KMS-11 (cell line): ENCODE data around the gene RPN2.

Experiments used
- H2AFZ ChIP-seq: fragments of 200-600 bp; sonication (generic); 2 replicates; pipeline ENCODE4 v1.6.1; 2016; ENCODE audit warnings: antibody characterized with exemption, mixed run types, low read depth
- H3K27ac ChIP-seq: fragments of 200-600 bp; sonication (generic); 2 replicates; pipeline ENCODE4 v1.6.1; 2016; ENCODE audit warnings: mild to moderate bottlenecking, mixed run types
- H3K27me3 ChIP-seq: fragments of 200-600 bp; sonication (generic); 2 replicates; pipeline ENCODE4 v1.6.1; 2017; ENCODE audit warnings: mild to moderate bottlenecking, low read depth, mixed run types, moderate library complexity; ENCODE audit not compliant: insufficient read depth
- H3K36me3 ChIP-seq: fragments of 200-600 bp; sonication (generic); 2 replicates; pipeline ENCODE4 v1.6.1; 2017; ENCODE audit warnings: mild to moderate bottlenecking, mixed run types; ENCODE audit not compliant: insufficient read depth
- H3K4me1 ChIP-seq: fragments of 200-600 bp; sonication (generic); 2 replicates; pipeline ENCODE4 v1.6.1; 2016; ENCODE audit warnings: mild to moderate bottlenecking, low read depth, mixed run types; ENCODE audit not compliant: poor library complexity, severe bottlenecking
- H3K4me2 ChIP-seq: fragments of 200-600 bp; sonication (generic); 2 replicates; pipeline ENCODE4 v1.7.0; 2016; ENCODE audit warnings: mild to moderate bottlenecking, mixed run types
- H3K4me3 ChIP-seq: fragments of 200-600 bp; sonication (generic); IDR thresholded peaks from 2 replicates; pipeline ENCODE4 v1.6.1; 2017; ENCODE audit warnings: low read depth, low read length, mixed read lengths; ENCODE audit not compliant: insufficient read depth
- H3K79me2 ChIP-seq: fragments of 200-600 bp; sonication (generic); 2 replicates; pipeline ENCODE4 v1.6.1; 2016; ENCODE audit warnings: low read depth, mixed run types; ENCODE audit not compliant: insufficient read depth
- H3K9ac ChIP-seq: fragments of 200-600 bp; sonication (generic); 2 replicates; pipeline ENCODE4 v1.6.1; 2016; ENCODE audit warnings: mild to moderate bottlenecking, mixed run types
- H4K20me1 ChIP-seq: fragments of 200-600 bp; sonication (generic); 2 replicates; pipeline ENCODE4 v1.6.1; 2016; ENCODE audit warnings: mild to moderate bottlenecking, mixed run types; ENCODE audit not compliant: insufficient read depth
- TF ChIP-seq, protein P1 (sequence below): fragments of 200-600 bp; sonication (generic); conservative IDR thresholded peaks from 2 replicates; pipeline ENCODE4 v1.6.1; 2017; ENCODE audit warnings: low read depth, mild to moderate bottlenecking, antibody characterized with exemption, low read length, moderate library complexity, mixed read lengths

RPN2 gene

DNA sequence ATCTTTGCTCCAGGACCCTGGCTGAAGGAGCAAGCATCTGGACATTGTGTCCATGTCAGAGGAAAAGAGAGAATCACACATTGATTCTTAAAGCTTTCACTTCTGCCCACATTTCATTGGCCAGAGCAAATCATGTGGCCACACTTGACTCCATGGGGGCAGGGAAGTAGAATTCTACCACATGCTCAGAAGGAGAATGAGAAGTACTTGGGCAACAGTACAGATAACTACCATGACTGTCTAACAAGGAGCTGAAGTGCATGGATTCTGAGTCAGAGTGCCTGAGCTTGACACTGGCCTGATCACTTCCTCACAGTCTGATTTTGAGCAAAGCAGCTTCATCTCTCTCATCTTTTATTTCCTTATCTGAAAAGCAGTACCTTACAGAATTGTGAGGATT, 43.9 kb downstream of the RPN2 start:
- TF ChIP-seq, protein P1, sequence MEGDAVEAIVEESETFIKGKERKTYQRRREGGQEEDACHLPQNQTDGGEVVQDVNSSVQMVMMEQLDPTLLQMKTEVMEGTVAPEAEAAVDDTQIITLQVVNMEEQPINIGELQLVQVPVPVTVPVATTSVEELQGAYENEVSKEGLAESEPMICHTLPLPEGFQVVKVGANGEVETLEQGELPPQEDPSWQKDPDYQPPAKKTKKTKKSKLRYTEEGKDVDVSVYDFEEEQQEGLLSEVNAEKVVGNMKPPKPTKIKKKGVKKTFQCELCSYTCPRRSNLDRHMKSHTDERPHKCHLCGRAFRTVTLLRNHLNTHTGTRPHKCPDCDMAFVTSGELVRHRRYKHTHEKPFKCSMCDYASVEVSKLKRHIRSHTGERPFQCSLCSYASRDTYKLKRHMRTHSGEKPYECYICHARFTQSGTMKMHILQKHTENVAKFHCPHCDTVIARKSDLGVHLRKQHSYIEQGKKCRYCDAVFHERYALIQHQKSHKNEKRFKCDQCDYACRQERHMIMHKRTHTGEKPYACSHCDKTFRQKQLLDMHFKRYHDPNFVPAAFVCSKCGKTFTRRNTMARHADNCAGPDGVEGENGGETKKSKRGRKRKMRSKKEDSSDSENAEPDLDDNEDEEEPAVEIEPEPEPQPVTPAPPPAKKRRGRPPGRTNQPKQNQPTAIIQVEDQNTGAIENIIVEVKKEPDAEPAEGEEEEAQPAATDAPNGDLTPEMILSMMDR, result no peak
- Histone ChIP-seq H3K79me2 (no peaks in the 10 kb centered on the region; the same call in 1 of the 2 replicates), H3K36me3 (peaks cover 25% of the 10 kb centered on the region; the same call in 1 of the 2 replicates), H3K4me1 (peaks cover 19% of the 10 kb centered on the region), H2AFZ (no peak overlapping the region), H4K20me1 (no peaks in the 10 kb centered on the region), H3K4me2 (no peak overlapping the region), H3K27me3 (no peaks in the 10 kb centered on the region), H3K4me3 (no peak overlapping the region), H3K27ac (no peak overlapping the region), H3K9ac (no peak overlapping the region)

DNA sequence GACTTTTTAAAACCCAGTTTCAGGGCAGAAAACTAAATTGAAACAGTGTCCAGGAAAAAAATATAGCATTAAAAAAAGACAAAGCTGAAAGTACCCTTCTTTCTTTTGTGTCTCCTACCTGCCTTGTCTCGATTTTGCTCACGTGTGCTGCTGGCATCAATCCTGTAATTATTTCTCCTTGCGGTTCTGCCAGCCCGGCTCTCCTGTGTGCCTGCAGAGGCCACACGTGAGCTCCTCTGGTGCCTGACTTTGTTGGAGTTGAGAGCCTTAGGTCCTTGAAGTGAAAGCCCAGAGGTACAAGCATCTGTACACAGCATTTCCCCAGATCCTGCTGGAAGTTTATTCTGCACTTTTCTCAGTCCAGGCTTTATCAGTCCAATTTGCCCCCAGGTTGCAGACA, 46.0 kb downstream of the RPN2 start:
- no peak overlapping the region for H3K9ac ChIP-seq
- TF ChIP-seq, protein P1, result no peak
- H3K4me2 ChIP-seq, result no peak overlapping the region
- no peaks in the 10 kb centered on the region for H4K20me1 ChIP-seq
- peaks cover 18% of the 10 kb centered on the region; the same call in 1 of the 2 replicates for H3K36me3 ChIP-seq
- no peaks in the 10 kb centered on the region for H3K27me3 ChIP-seq
- no peak overlapping the region for H3K27ac ChIP-seq
- no peaks in the 10 kb centered on the region for H3K79me2 ChIP-seq
- H2AFZ ChIP-seq, result no peak overlapping the region
- H3K4me3 ChIP-seq, result no peak overlapping the region
- peaks cover 19% of the 10 kb centered on the region for H3K4me1 ChIP-seq

DNA sequence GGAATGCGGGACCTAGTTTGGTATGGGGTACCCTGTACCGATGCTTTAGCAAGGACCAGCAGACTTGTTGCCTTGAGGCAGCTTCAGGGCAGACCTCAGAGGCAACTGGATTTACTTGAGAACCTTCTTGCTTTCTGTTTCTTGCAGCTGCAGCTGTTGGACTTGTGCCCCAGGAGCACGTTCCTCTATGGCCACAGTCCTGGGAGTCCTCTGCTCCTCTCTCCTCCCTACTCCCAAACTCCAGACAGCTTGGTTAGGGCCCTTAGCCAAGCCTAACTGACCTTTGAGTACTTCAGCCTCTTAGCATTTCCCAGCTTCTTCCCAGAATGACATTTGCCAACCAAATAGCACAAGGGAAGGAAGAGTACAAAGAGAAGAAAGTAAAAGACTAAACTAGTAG, 47.8 kb downstream of the RPN2 start:
- TF ChIP-seq, protein P1, result no peak
- H3K79me2 ChIP-seq, result no peaks in the 10 kb centered on the region
- H3K4me1 ChIP-seq, result peaks cover 13% of the 10 kb centered on the region
- no peak overlapping the region for H3K4me2 ChIP-seq
- H3K36me3 ChIP-seq, result peaks cover 22% of the 10 kb centered on the region; the same call in 1 of the 2 replicates
- H2AFZ ChIP-seq, result no peak overlapping the region
- no peak overlapping the region for H3K4me3 ChIP-seq
- no peak overlapping the region for H3K27ac ChIP-seq
- H3K9ac ChIP-seq, result no peak overlapping the region
- H3K27me3 ChIP-seq, result no peaks in the 10 kb centered on the region
- no peaks in the 10 kb centered on the region for H4K20me1 ChIP-seq

DNA sequence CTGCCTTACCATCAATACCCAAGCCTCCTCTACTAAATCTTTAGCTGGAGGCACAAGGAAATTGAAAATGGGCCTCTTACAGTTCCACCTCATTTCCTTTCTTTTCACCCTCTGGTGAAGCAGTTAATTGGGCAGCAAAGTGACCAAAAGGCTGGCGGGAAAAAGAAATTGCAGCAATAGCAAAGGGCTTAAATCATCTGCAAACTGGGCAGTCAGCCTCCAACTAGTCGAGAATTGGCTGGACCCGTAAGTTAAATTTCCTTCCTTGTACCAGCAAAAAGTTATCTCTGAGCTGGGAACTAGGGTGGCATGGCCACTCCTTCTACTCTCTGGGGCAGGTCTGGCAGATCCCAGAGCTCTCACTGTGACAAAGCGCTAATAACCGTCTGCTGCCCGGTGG, 49.0 kb downstream of the RPN2 start:
- Histone ChIP-seq H3K27me3 (no peaks in the 10 kb centered on the region), H4K20me1 (no peaks in the 10 kb centered on the region), H3K9ac (no peak overlapping the region), H2AFZ (no peak overlapping the region), H3K79me2 (no peaks in the 10 kb centered on the region), H3K36me3 (peaks cover 22% of the 10 kb centered on the region; the same call in 1 of the 2 replicates), H3K4me2 (no peak overlapping the region), H3K4me1 (peaks cover 2% of the 10 kb centered on the region), H3K4me3 (no peak overlapping the region), H3K27ac (no peak overlapping the region)
- TF ChIP-seq, protein P1, result no peak
